Posterior vena cava (tissue), 2 donors: ENCODE results near the gene DIP2C. TPM values are rescaled to one million over a fixed set of nuclear protein-coding genes. Genes with fewer than 3 reads are reported as not detected.

Experiments used
- DNase-seq: peaks from one replicate; pipeline ENCODE4 v3.0.0-alpha.2; 2020; ENCODE audit warnings: low spot score
- intact Hi-C, 2 donors: fragments of 100-400 bp; cut with DNase I; formaldehyde crosslinking; loops; one replicate each; pipeline versions ENCODE4 v1.14.1 to v1.14.2; 2022 to 2023
- total RNA-seq, 2 donors: library from RNA; stranded (reverse); fragmentation: NEBNext Ultra II Directional; extraction: Animal tissue kit (Norgen Biotek cat#: 25700); gene quantifications; one replicate each; pipeline ENCODE4 v1.2.1, GENCODE V29; 2021
- donor health status: DM: yes; HTN: yes; CAD: no.
- donor health status: DM: yes; HTN: yes; CAD: no.

The DIP2C gene
- total RNA-seq, 2 donors from 2014 or later: 39.3 to 45.6 TPM

DNA sequence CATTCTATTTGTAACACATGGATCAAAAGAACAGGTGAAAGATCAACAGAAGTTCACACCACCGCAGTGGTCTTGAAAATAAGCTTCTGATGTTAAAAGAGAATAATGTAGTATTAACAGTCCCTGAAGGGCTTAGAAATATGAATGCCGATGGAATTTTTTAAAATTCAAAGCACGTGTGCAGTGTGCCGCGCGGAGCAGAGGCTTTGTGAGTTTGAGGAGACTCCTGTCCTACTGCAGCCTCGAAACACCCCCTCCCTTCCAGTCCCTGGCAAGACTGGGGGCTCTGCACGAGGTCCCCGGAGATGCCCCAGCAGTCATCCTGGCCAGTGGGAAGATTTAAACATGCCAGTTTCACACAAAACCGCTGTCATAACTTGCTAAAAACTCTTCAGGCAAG lies 196.6 kb downstream of the DIP2C start:
- peak; percentile 31 for DNase-seq
- intact Hi-C loops: no loop called here

DNA sequence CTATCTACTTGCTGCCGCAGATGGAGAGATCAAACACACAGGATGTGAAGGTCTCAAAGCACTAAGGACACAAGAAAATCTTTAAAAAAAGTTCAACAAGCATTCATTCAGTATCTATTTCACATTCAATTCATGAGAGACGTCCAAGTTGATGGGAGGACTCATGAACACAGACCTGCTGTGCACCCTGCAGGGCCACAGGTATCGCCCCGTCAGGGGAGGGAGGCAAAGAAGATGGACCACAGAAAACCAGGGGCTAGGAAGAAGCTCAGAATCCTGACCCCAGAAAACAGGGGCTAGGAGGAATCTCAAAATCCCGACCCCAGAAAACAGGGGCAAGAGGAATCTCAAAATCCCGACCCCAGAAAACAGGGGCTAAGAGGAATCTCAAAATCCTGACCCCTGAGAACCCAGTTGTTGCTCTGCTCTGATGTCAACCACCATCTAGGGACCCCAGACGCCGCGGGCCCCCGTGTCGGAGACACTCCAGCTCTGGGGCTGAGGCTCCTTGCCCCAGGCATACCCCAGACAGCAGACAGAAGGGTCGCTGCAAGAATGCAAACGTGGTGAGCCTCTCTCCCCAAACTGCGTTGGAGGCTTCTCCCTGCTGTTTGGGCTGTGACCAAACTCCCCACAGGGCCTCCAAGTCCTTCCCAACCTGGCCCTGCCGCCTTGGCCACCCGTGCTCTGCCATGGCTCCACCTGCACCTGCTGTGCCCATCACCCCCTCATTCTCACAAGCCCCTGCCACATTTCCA lies 197.6 kb downstream of the DIP2C start:
- DNase-seq: peak; percentile 54
- intact Hi-C loops: no loop called here

DNA sequence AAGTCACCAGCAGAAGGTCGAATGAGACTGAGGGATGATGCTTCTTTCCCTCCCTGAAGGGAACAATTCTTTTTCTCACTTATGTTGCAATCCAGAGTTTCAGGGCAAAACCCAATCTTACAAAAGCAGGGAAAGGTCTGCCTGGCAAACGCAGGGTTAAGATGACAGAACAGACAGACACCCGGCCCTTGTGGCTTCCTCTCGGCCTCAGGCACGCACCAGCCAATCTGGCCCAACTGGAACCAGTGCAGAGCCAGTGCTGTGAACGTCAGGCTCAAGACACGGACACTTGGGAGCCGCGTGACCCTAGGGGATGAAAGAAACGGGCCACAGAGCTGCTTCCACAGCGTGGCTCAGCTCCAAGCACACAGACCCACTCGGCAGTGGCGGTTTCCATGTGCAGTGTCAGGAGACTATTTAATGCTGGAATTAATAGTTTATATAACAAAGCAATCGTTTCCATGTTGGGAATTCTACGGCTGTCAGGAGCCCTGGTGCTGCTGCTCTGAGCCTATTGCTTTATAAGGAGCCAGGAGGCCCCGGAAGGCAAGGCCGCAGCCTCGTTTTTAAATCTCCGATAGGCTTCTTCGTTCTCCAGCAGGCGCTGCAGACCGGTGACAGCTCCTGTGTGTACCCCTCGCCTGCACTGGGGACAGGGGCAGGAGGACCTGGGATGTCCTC lies 198.4 kb downstream of the DIP2C start:
- intact Hi-C loops: no loop called here
- DNase-seq: peak; percentile 92

DNA sequence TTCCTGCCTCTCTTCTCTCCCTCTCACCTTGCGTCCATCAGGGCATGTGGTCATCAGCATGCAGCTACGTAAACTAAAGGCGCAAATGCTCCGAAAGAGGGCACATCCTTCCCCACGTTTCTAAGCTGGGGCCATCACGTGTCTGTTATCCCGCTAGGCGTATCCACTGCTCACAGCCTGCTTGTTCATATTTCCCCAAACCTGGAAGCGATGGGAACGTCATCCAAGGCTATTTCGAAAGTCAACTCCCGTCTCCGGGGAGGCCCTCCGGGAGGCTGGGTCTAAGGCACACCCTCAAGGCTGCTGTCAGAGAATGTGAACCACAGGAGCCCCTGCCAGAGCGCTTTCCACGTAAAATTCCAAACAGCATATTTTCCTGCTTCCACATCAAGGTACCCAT lies 199.2 kb downstream of the DIP2C start:
- DNase-seq: peak; percentile 92
- intact Hi-C loops: no loop called here

DNA sequence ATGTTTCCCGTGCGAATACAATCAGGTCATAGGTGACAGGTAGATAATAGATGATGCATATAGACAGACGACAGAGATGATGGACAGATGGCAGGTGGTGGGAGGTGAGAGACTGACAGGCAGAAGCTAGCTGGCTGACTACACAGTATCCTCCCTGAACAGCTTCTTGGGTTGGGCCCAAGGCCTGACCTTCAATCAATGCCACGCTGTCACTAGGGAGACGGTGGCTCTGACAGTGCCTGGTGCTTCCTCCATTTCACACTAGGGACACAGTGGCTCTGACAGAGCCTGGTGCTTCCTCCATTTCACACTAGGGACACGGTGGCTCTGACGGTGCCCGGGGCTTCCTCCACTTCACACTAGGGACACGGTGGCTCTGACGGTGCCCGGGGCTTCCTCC lies 200.1 kb downstream of the DIP2C start:
- intact Hi-C loops: loop anchor here in 1 of 2 donors (2.0 kb wide), 1 partner anchor 77 kb away; no protein-coding TSS in a partner anchor
- peak; percentile 20 for DNase-seq

DNA sequence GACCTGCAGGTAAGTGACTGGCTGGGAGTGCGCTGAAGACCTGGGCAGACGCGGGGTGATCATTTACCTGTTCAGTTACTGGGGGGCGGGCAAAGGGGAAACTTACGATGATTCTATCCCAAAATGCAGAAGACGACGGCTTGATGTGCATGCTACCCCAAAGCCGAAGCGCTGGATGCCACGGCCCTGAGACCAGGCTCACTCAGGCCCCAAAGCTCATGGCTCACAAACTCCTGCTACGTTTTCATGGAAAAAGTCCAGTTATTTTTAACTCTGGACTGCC lies 200.6 kb downstream of the DIP2C start:
- intact Hi-C loops: loop anchor here in 1 of 2 donors (2.0 kb wide), 1 partner anchor 76 kb away; no protein-coding TSS in a partner anchor
- peak; percentile 54 for DNase-seq

DNA sequence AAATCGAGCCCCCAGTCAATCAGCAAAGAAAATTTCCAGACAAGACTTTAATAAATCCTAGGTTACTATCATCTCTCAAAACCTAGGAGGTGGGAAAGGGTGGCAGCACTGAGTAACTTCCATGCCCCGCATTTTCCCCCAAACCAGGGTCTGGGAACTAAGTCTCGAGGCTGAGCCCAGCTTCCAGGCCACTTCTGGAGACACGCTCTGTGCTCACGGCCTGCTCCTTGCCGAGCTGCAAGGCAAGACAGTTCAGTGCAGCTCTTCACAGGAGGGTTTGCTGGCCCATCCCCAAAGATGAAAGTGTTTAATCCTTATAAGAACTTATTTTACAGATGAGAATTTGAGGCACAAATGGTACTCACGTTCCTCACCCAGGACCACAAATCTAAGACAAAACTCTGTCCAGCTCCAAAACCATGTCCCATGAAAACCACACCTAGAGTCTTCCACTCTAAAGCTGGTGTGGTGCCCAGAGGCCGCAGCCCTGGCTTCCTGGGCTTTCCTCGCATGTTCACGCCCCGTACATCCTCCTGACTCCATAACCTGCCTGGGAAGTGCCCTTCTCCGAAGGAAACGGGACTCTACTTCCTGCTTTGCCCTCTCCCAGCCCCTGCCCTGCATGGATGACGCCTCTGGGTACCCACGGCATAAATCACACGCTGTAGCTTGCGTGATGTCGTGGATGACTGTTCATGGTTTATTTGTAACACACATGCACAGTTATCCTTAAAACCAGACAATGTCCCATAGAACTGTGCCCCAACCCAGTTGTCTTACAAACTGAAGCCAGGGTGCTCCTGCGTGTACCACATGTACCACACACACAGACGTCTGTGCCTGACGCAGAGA lies 201.2 kb downstream of the DIP2C start:
- peak; percentile 72 for DNase-seq
- intact Hi-C loops: loop anchor here in 1 of 2 donors (2.0 kb wide), 1 partner anchor 76 kb away; no protein-coding TSS in a partner anchor

DNA sequence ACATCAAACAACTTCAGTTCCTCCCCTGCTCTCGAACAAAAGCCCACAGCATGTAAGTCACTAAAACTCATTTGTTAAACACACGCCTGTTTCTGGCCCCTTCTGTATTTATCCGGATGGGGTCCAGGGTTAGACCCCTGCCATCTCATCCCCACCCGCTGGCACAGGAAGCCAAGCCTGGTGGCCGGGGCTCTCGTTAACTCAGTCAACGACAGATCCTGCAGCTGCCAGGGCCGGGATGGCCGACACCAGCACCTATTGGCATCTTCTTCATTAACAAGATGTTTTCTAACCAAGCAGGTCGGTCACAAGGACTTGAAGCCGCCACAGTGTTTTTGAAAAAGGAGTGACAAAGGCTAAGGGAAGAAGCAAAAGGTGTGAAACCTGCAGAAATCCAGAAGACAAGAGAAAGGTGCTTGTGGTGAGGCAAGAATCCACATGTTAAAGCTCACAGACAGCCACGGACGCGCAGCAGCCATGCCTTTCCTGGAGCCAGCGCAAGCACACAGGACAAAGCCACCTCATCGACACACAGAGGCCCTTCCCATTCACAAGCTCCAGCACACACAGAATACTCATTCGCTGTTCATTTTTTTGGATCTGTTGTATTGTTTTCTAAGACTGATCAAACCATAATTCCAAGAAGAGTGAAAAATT lies 202.7 kb downstream of the DIP2C start:
- DNase-seq: peak; percentile 76
- intact Hi-C loops: no loop called here

DNA sequence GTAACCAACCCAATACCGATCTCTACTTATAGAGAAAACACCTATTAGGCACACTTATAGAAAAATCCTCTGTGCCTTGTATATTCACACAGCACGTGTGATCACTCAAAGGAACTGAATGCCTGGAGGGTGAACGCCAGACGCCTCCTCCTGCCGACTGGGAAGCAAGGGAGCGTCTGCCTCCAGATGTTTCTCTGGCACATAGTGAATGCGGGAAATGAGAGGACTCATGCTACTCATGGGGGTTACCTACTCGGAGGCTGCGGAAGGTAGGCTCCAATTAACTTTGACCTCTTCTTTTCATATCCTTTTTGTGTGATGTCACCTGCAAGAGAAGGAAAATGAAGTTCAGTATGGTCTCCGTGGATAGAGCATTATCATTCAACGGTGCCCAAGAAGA lies 203.3 kb downstream of the DIP2C start:
- DNase-seq: peak; percentile 55

DNA sequence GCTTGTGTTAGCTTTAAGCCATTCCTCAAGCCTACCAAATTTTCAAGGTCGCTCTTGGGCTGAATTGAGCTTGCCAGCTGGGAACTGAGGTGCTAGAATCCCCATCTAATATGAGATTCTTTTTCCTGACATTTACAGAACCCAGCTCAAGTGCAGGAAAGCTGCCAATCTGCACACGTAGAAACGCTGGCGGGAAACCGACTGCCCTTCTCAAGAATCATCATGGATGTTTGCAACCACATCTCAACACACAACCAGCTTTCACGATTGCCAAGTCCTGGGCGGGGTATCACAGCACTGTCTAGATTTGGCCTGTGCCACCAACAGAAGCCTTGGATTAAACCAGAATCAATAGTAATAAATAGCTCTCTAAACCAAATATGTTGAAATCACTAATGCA lies 203.7 kb downstream of the DIP2C start:
- intact Hi-C loops: no loop called here
- DNase-seq: peak; percentile 79

More for the DNA sequence above, 203.3 kb downstream of the DIP2C start:
- intact Hi-C loops: no loop called here

DNA sequence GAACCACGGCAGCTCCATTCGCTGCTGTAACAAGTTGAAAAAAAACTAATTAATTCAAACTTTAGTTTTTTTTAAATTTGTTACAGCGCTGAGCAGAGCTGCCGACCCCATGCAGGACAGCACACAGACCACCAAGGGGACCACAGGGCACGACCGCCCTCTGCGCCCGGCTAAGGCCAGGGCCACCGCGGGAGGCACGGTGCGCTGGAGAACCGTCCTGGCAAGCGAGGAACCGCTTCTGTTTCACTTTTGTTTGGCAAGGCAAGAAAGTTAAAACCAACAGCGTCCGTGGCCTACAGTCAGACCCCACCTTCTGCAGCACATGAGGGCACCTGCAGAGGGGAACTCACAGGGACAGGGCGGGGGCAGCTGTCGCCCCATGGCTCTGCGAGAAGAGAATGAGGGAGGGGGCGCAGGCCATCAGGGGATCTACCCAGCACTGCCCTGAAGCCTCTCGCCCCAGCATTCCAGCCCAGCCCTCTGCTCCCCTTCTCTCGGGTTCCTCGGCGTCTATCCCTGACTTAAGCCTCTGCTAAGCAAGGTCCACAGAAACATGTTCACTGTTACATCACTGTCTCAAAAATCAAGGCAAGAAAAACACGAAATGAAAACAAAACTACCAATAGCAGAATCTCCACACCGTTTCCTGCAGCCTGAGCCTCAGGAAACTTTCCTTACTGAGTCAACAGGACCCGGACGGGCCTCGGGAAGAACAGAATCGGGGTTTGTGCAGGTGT lies 204.4 kb downstream of the DIP2C start:
- DNase-seq: peak; percentile 74
- intact Hi-C loops: no loop called here

DNA sequence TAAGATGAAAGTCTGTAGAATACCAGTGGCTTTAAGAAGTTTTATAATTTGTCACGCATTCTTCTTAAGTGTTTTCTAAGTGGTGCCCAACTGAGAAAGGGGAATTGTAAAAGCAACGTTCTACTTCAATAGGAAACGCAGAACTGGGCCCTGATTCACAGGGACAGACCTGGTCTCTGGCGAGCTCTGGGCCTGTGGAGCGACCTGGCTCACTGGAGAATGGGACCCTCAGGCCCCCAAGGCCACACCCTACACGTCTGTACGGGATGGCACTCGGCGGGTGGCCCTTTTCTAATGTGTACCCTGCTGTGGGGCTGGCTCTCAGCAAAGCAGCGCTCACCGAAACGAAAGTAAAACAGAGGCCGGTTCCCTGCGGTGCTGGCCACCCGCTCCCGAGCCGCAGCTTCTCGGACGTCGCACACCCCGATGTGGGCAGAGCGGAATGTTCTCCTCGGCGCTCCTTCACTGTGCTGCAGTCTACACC lies 205.0 kb downstream of the DIP2C start:
- intact Hi-C loops: no loop called here
- DNase-seq: peak; percentile 86

DNA sequence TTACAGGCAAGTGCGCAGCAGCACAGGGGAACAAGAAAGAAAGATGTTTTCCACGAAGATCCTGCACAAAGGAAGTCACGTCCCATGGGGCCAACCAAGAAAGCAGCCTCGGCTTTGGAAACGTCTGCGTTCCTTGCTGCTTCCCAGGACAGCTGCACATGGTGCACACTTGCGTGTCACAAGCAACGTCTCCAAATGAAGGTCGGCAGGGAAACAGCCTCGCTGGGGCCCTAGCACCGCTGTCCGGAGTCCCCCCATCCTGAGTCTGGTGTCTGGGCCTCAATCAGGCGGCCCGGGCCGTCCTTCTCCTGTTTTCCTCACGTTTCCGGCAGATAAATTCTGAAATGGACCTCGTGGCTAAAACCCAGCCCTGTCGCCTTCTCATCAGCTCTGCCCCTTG lies 206.2 kb downstream of the DIP2C start:
- DNase-seq: peak; percentile 77
- intact Hi-C loops: no loop called here

DNA sequence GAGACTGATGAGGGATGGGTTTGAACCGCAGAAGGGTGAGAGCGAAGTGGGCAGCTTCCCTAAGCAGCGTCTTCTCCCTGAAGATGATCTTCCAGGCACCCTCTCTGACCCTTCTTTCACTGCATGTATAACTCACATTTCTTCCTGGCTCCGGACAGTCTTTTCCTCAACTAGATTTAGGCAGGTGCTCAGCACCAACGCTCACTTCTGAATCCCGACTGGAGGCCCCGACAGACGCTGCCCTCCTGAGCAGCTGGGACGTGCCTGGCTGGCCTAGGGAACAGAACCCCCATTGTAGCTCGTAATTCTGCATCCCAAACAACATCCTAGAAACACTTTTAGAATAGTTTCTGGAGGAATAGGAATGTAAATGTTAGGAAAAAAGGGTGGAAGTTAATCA lies 206.6 kb downstream of the DIP2C start:
- intact Hi-C loops: no loop called here

DNA sequence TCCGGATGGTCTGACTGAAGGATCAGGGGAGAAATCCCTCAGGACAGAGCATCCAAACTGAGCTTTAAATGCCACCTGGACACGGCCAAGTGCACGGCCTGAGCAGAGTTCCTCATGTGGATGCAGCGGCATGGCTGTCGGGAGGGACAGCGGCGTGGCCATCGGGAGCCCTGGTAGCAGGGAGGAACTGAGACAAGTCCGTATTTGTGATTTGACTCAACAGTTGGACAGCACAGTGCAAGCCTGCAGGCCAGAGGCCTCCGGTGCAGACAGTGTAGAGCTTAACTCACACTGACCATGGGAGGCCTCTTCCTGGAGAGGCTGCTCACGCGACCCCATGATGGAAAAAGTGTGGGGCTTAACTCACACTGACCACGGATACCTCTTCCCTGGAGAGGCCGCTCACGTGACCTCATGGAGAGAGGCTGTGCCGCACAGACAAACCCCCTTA lies 207.4 kb downstream of the DIP2C start:
- DNase-seq: peak; percentile 72

More for the DNA sequence above, 206.6 kb downstream of the DIP2C start:
- peak; percentile 18 for DNase-seq

DNA sequence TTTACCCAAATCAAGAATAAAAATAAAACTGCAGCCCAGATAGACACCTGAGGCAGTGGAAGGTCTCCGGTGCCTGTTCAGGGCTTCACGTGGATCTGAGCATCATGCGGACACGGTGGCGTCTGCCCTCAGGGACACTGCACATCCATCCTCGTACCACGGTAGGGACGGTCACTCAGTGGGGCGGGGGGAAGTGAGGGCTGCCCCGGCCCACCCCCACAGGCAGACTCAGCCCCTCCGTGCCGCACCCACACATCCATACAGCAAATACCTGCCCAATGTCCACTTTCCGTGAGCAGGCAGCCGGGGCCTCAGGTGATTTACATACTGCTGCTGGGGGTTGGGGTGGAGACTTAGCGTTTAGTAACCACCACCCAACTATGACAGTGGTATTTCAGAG lies 207.8 kb downstream of the DIP2C start:
- peak; percentile 64 for DNase-seq
- intact Hi-C loops: no loop called here

More for the DNA sequence above, 207.4 kb downstream of the DIP2C start:
- intact Hi-C loops: no loop called here

DNA sequence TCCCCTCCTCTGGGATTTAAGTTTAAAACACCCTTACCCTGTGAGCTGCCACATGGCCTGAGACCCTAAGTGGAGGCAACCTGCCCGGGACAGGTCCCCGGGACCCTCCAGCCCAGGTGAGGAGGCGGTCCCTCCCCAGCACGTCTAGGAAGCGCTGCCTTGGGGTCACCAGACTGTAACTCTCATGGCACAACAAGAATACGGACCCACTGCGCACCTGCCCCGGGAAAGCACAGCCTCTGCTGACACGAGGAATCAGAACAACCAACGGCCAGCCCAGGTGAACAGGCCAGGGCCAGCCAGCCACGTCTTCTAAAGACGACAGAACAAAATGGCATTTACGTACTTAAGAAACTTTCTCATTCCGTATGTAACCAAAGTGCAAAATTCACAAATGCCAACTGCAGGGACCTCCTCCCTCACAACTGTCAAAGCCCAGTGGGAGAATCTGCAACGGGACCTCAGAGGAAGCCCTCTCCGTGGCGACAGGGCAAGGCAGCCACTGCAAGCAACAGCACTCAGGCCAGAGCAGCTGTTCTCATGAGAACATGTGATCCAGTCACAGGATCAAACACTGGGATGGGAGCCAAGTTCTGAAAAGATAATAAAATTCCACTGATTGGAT lies 208.4 kb downstream of the DIP2C start:
- DNase-seq: peak; percentile 44
- intact Hi-C loops: no loop called here

DNA sequence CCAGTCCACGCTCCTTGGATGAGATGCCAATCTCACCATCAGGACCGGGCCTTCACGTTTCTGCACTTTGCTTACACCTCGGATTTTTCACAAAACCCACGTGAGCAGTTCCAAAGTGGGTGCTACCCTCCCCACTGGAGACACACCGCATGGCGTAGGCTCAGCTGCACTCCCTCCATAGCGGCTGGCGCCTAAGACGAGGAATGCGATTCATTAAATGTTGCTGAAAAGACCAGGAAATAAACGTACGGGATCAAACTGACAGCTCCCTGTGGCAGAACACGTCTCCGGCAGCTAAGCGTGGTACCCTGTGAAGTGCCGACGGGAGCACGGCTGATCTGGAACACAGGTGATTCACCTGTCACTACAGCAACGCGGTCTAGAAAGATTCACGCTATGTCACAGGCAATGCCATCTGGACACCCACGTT lies 209.0 kb downstream of the DIP2C start:
- intact Hi-C loops: no loop called here
- peak; percentile 69 for DNase-seq
